HepG2 (cell line): ENCODE measurements around the gene FCER1G. TPM values are rescaled to one million over a fixed set of nuclear protein-coding genes. Genes with fewer than 3 reads are reported as not detected.

Experiments used
- ATAC-seq: fragments of 200-7000 bp; cut with Tn5 transposase; 3 replicates; pipeline ENCODE4 v1.9.1; 2020; ENCODE audit warnings: mild to moderate bottlenecking, moderate library complexity
- BruUV-seq: library from RNA; stranded (reverse); fragments of 400-500 nt; replicated peaks from 2 replicates; lab custom pipeline; 2021; lab: Mats Ljungman, UMichigan
- CTCF ChIA-PET: fragments of 300-600 bp; formaldehyde crosslinking; extraction: SDS; loops from one replicate; lab custom pipeline; 2021; ENCODE audit warnings: low total read pairs, inconsistent platforms, low intra/inter-chr PET ratio; lab: Yijun Ruan, JAX
- POLR2A ChIA-PET: fragments of 350-600 bp; sonication (Branson Sonifier 250); formaldehyde crosslinking; loops from one replicate; lab custom pipeline; 2020; ENCODE audit warnings: antibody characterized with exemption, inconsistent platforms; lab: Yijun Ruan, JAX
- DNase-seq: peaks from one replicate; pipeline ENCODE4 v3.0.0-alpha.2; 2015; ENCODE audit warnings: low spot score
- FAIRE-seq: peaks from 3 replicates; lab custom pipeline; 2011; peaks lifted over from hg19 to GRCh38; lab: Jason Lieb, UNC
- H2AFZ ChIP-seq: one replicate; pipeline ENCODE4 v1.6.1; 2011; ENCODE audit warnings: low read length, inconsistent platforms
- H3K27ac ChIP-seq: fragments of 300-600 bp; 3 replicates; pipeline ENCODE4 v1.8.0; 2011; ENCODE audit warnings: mixed run types, mild to moderate bottlenecking, mixed read lengths, low read length, inconsistent platforms; ENCODE audit not compliant: insufficient read depth; ENCODE audit errors: extremely low read length
- H3K27me3 ChIP-seq, 2 experiments: fragments of 200-600 bp in 1 of 2; 2 replicates in 1 of 2; 3 replicates in 1 of 2; pipeline versions ENCODE4 v1.6.0 to v1.8.0; 2011; ENCODE audit warnings: low read length in 2 of 2, mild to moderate bottlenecking in 2 of 2, moderate library complexity in 2 of 2, inconsistent platforms in 1 of 2; ENCODE audit not compliant: insufficient read depth in 2 of 2, control insufficient read depth in 1 of 2
- H3K36me3 ChIP-seq, 2 experiments: fragments of 200-600 bp in 1 of 2; replicated peaks in 1 of 2; 2 replicates in 1 of 2; 3 replicates in 1 of 2; pipeline versions ENCODE4 v1.5.1 to v1.8.0; 2011; ENCODE audit warnings: low read length in 2 of 2, inconsistent platforms in 1 of 2; ENCODE audit not compliant: insufficient read depth in 2 of 2, control insufficient read depth in 1 of 2
- H3K4me1 ChIP-seq: 2 replicates; pipeline ENCODE4 v1.5.1; 2012; ENCODE audit warnings: low read length, inconsistent platforms; ENCODE audit not compliant: insufficient read depth
- H3K4me2 ChIP-seq: 2 replicates; pipeline ENCODE4 v1.6.0; 2011; ENCODE audit warnings: low read depth, low read length, inconsistent platforms
- H3K4me3 ChIP-seq, 3 experiments: fragments of 200-600 bp in 1 of 3; sonication (generic), shearing (Covaris generic) in 1 of 3; replicated peaks in 1 of 3; 2 replicates each; pipeline ENCODE4 v1.5.1; 2011 to 2016; ENCODE audit warnings: low read length in 3 of 3, inconsistent platforms in 2 of 3, low read depth in 2 of 3, mild to moderate bottlenecking in 2 of 3, control low read depth in 1 of 3, mixed read lengths in 1 of 3; ENCODE audit not compliant: insufficient read depth in 1 of 3
- H3K79me2 ChIP-seq: one replicate; pipeline ENCODE4 v1.6.1; 2011; ENCODE audit warnings: low read length, inconsistent platforms; ENCODE audit not compliant: insufficient read depth
- H3K9ac ChIP-seq: 2 replicates; pipeline ENCODE4 v1.6.0; 2011; ENCODE audit warnings: mild to moderate bottlenecking, low read depth, low read length, inconsistent platforms; ENCODE audit not compliant: insufficient read depth
- H3K9me3 ChIP-seq: 2 replicates; pipeline ENCODE4 v1.5.1; 2012; ENCODE audit warnings: mild to moderate bottlenecking, low read length
- H4K20me1 ChIP-seq: 2 replicates; pipeline ENCODE4 v1.6.0; 2011; ENCODE audit warnings: inconsistent platforms, mild to moderate bottlenecking, low read length, moderate library complexity; ENCODE audit not compliant: insufficient read depth
- HIVEP1 ChIP-seq: sonication (generic); formaldehyde crosslinking; IDR thresholded peaks from 2 replicates; pipeline ENCODE4 v1.4.0; 2020; ENCODE audit warnings: mild to moderate bottlenecking, missing genetic modification reagents
- WGBS: methylation state at CpG from one replicate; pipeline ENCODE4 v1.1.6; 2017; ENCODE audit warnings: low lambda C conversion rate; 5-methylcytosine and 5-hydroxymethylcytosine counted together
- in situ Hi-C: cut with HindIII; loops from 2 replicates; pipeline ENCODE4 v1.10.0; 2017; ENCODE audit warnings: low pct_unique_long_range_greater_than_20kb; ENCODE audit not compliant: extremely low pct_ligation_motif_present
- intact Hi-C: fragments of 100-400 bp; cut with micrococcal nuclease; formaldehyde crosslinking; loops from one replicate; pipeline ENCODE4 v1.10.0; 2022; ENCODE audit not compliant: unreplicated experiment
- microRNA-seq: library from miRNA; unstranded; fragments of <30 nt; microRNA quantifications from one replicate; pipeline ENCODE4, GENCODE V29; 2020
- polyA plus RNA-seq, 8 experiments: library from polyadenylated mRNA; depleted of rRNA in 3 of 8; stranded (reverse) in 7 of 8; unstranded in 1 of 8; fragments of >200 nt; fragmentation: Illumina TruSeq in 4 of 8; extraction: Trizol in 4 of 8; gene quantifications; 2 replicates each; pipeline versions ENCODE4 v1.2.1 to v1.2.3, GENCODE V29; 2011 to 2016; ENCODE audit warnings: low read depth in 4 of 8, missing spikeins in 1 of 8, mixed read lengths in 1 of 8; ENCODE audit not compliant: insufficient read depth in 1 of 8
- total RNA-seq, 5 experiments: library from RNA; depleted of rRNA; stranded (reverse); fragments of >200 nt; fragmentation: Illumina TruSeq; extraction: Trizol; gene quantifications; 2 replicates each; pipeline ENCODE4 v1.2.3, GENCODE V29; 2016; ENCODE audit warnings: low read depth in 1 of 5
- TF ChIP-seq, protein P1 (sequence below): sonication (generic); formaldehyde crosslinking; conservative IDR thresholded peaks from 2 replicates; pipeline ENCODE4 v1.8.0; 2022; ENCODE audit warnings: low read depth, missing genetic modification reagents
- TF ChIP-seq, protein P2 (sequence below): sonication (generic); formaldehyde crosslinking; IDR thresholded peaks from 2 replicates; pipeline ENCODE4 v1.4.0; 2020; ENCODE audit warnings: missing genetic modification reagents

FCER1G gene
- total and polyA plus RNA-seq, 2 of the 13 experiments (the other 11 are each of a cell fraction or from before 2014, with no cell fraction given): 1.3 to 6.4 TPM

DNA sequence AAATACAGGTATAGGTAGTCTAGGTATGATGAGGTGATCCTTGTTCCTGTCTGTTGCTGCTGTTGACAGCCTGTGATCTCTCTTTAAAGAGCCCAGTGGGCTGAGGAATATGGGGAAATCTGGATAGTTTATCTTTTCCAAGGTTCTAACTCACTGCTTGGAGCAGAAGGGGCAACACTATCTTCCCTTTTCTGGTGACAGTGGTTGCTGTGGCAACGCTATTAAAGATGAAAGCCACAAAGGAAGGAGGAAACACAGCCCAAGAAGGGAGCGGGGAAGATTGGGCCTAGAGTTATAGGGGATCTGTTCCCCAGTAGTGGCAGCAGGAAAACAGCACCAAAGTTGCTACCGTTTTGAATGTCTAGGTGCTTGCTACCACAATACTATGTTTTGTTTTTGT is 52.2 kb downstream of the FCER1G start:
- WGBS: 52% methylated on average over 3 of the region's 3 CpGs
- DNase-seq (no peak), ATAC-seq (no peak), FAIRE-seq (no peak)
- Histone ChIP-seq H3K36me3 (no peaks in the 10 kb centered on the region), H3K4me1 (no peaks in the 10 kb centered on the region), H3K4me3 (no peak overlapping the region), H3K27ac (no peak overlapping the region), H3K9ac (no peak overlapping the region), H3K27me3 (no peaks in the 10 kb centered on the region; a peak in 1 of 5 replicates), H3K9me3 (no peaks in the 10 kb centered on the region), H4K20me1 (no peaks in the 10 kb centered on the region), H3K79me2 (no peaks in the 10 kb centered on the region), H2AFZ (no peak overlapping the region), H3K4me2 (no peak overlapping the region)
- intact Hi-C loops (no loop called here), in situ Hi-C loops (no loop called here)
- POLR2A ChIA-PET: no interaction called here
- BruUV-seq: no TSS peak
- CTCF ChIA-PET: no interaction called here
- TF ChIP-seq, protein P1, sequence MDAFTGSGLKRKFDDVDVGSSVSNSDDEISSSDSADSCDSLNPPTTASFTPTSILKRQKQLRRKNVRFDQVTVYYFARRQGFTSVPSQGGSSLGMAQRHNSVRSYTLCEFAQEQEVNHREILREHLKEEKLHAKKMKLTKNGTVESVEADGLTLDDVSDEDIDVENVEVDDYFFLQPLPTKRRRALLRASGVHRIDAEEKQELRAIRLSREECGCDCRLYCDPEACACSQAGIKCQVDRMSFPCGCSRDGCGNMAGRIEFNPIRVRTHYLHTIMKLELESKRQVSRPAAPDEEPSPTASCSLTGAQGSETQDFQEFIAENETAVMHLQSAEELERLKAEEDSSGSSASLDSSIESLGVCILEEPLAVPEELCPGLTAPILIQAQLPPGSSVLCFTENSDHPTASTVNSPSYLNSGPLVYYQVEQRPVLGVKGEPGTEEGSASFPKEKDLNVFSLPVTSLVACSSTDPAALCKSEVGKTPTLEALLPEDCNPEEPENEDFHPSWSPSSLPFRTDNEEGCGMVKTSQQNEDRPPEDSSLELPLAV (CRISPR knock-in tag): no peak
- TF ChIP-seq, protein P2, sequence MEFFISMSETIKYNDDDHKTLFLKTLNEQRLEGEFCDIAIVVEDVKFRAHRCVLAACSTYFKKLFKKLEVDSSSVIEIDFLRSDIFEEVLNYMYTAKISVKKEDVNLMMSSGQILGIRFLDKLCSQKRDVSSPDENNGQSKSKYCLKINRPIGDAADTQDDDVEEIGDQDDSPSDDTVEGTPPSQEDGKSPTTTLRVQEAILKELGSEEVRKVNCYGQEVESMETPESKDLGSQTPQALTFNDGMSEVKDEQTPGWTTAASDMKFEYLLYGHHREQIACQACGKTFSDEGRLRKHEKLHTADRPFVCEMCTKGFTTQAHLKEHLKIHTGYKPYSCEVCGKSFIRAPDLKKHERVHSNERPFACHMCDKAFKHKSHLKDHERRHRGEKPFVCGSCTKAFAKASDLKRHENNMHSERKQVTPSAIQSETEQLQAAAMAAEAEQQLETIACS (CRISPR knock-in tag): no peak
- TF ChIP-seq HIVEP1: no peak

Small RNA genes lying within 50 kb of the gene (microRNA-seq; reads per million reads assigned to microRNA genes)
- gene MIR5187: 1.4 reads per million

Other genes starting within 250 kb of the FCER1G start
- 41.4 and 95.8 TPM in 2 replicates for gene F11R, start 194.1 kb upstream of the FCER1G start, total RNA-seq (2016; rRNA removed; fragmentation: Illumina TruSeq; extraction: Trizol)
- gene F11R, start 194.1 kb upstream of the FCER1G start, polyA plus RNA-seq (2011; rRNA removed): 105 and 145 TPM in 2 replicates
- gene TSTD1, start 176.3 kb upstream of the FCER1G start, total RNA-seq (2016; rRNA removed; fragmentation: Illumina TruSeq; extraction: Trizol): 0.31 TPM in 1 of 2 replicates, not detected in the other
- 0.15 TPM in 1 of 2 replicates, not detected in the other for gene TSTD1, start 176.3 kb upstream of the FCER1G start, polyA plus RNA-seq (2011; rRNA removed)
- 32.2 and 39.4 TPM in 2 replicates for gene USF1, start 169.3 kb upstream of the FCER1G start, total RNA-seq (2016; rRNA removed; fragmentation: Illumina TruSeq; extraction: Trizol)
- 26.9 and 40.0 TPM in 2 replicates for gene USF1, start 169.3 kb upstream of the FCER1G start, polyA plus RNA-seq (2011; rRNA removed)
- 0.20 TPM in 1 of 2 replicates, not detected in the other for gene ARHGAP30, start 145.4 kb upstream of the FCER1G start, total RNA-seq (2016; rRNA removed; fragmentation: Illumina TruSeq; extraction: Trizol)
- gene ARHGAP30, start 145.4 kb upstream of the FCER1G start, polyA plus RNA-seq (2011; rRNA removed): 0.13 and 0.17 TPM in 2 replicates
- gene NECTIN4, start 125.7 kb upstream of the FCER1G start, total RNA-seq (2016; rRNA removed; fragmentation: Illumina TruSeq; extraction: Trizol): 12.3 and 12.4 TPM in 2 replicates
- 5.9 and 9.2 TPM in 2 replicates for gene NECTIN4, start 125.7 kb upstream of the FCER1G start, polyA plus RNA-seq (2011; rRNA removed)
- 2.9 and 4.0 TPM in 2 replicates for gene KLHDC9, start 116.9 kb upstream of the FCER1G start, total RNA-seq (2016; rRNA removed; fragmentation: Illumina TruSeq; extraction: Trizol)
- 2.6 and 2.9 TPM in 2 replicates for gene KLHDC9, start 116.9 kb upstream of the FCER1G start, polyA plus RNA-seq (2011; rRNA removed)
- 63.6 and 90.3 TPM in 2 replicates for gene PFDN2, start 97.3 kb upstream of the FCER1G start, total RNA-seq (2016; rRNA removed; fragmentation: Illumina TruSeq; extraction: Trizol)
- 51.0 and 62.6 TPM in 2 replicates for gene PFDN2, start 97.3 kb upstream of the FCER1G start, polyA plus RNA-seq (2011; rRNA removed)
- gene NIT1, start 97.2 kb upstream of the FCER1G start, total RNA-seq (2016; rRNA removed; fragmentation: Illumina TruSeq; extraction: Trizol): 30.0 and 31.0 TPM in 2 replicates
- gene NIT1, start 97.2 kb upstream of the FCER1G start, polyA plus RNA-seq (2011; rRNA removed): 22.7 and 29.2 TPM in 2 replicates
- 12.6 and 14.0 TPM in 2 replicates for gene DEDD, start 82.6 kb upstream of the FCER1G start, total RNA-seq (2016; rRNA removed; fragmentation: Illumina TruSeq; extraction: Trizol)
- gene DEDD, start 82.6 kb upstream of the FCER1G start, polyA plus RNA-seq (2011; rRNA removed): 27.8 and 31.2 TPM in 2 replicates
- 72.8 and 96.5 TPM in 2 replicates for gene UFC1, start 61.3 kb upstream of the FCER1G start, total RNA-seq (2016; rRNA removed; fragmentation: Illumina TruSeq; extraction: Trizol)
- gene UFC1, start 61.3 kb upstream of the FCER1G start, polyA plus RNA-seq (2011; rRNA removed): 70.1 and 85.2 TPM in 2 replicates
- gene USP21, start 55.8 kb upstream of the FCER1G start, total RNA-seq (2016; rRNA removed; fragmentation: Illumina TruSeq; extraction: Trizol): 7.4 and 10.1 TPM in 2 replicates
- gene USP21, start 55.8 kb upstream of the FCER1G start, polyA plus RNA-seq (2011; rRNA removed): 31.0 and 33.1 TPM in 2 replicates
- gene PPOX, start 48.9 kb upstream of the FCER1G start, total RNA-seq (2016; rRNA removed; fragmentation: Illumina TruSeq; extraction: Trizol): 13.0 and 15.5 TPM in 2 replicates
- gene PPOX, start 48.9 kb upstream of the FCER1G start, polyA plus RNA-seq (2011; rRNA removed): 25.2 and 27.7 TPM in 2 replicates
- gene B4GALT3, start 37.8 kb upstream of the FCER1G start, total RNA-seq (2016; rRNA removed; fragmentation: Illumina TruSeq; extraction: Trizol): 26.7 and 35.6 TPM in 2 replicates
- 40.4 and 45.0 TPM in 2 replicates for gene B4GALT3, start 37.8 kb upstream of the FCER1G start, polyA plus RNA-seq (2011; rRNA removed)
- 0.73 and 1.7 TPM in 2 replicates for gene ADAMTS4, start 16.2 kb upstream of the FCER1G start, total RNA-seq (2016; rRNA removed; fragmentation: Illumina TruSeq; extraction: Trizol)
- 0.51 and 0.56 TPM in 2 replicates for gene ADAMTS4, start 16.2 kb upstream of the FCER1G start, polyA plus RNA-seq (2011; rRNA removed)
- 118 and 129 TPM in 2 replicates for gene NDUFS2, start 12.9 kb upstream of the FCER1G start, total RNA-seq (2016; rRNA removed; fragmentation: Illumina TruSeq; extraction: Trizol)
- 70.1 and 89.9 TPM in 2 replicates for gene NDUFS2, start 12.9 kb upstream of the FCER1G start, polyA plus RNA-seq (2011; rRNA removed)
- 4,370 and 6,293 TPM in 2 replicates for gene APOA2, start 8.3 kb downstream of the FCER1G start, total RNA-seq (2016; rRNA removed; fragmentation: Illumina TruSeq; extraction: Trizol)
- gene APOA2, start 8.3 kb downstream of the FCER1G start, polyA plus RNA-seq (2011; rRNA removed): 18,293 and 18,774 TPM in 2 replicates
- 26.2 and 29.1 TPM in 2 replicates for gene TOMM40L, start 10.8 kb downstream of the FCER1G start, total RNA-seq (2016; rRNA removed; fragmentation: Illumina TruSeq; extraction: Trizol)
- 14.1 and 16.9 TPM in 2 replicates for gene TOMM40L, start 10.8 kb downstream of the FCER1G start, polyA plus RNA-seq (2011; rRNA removed)
- 0.60 and 0.95 TPM in 2 replicates for gene NR1I3, start 22.9 kb downstream of the FCER1G start, total RNA-seq (2016; rRNA removed; fragmentation: Illumina TruSeq; extraction: Trizol)
- gene NR1I3, start 22.9 kb downstream of the FCER1G start, polyA plus RNA-seq (2011; rRNA removed): 0.56 and 0.62 TPM in 2 replicates
- not detected in 2 replicates for gene PCP4L1, start 43.5 kb downstream of the FCER1G start, total RNA-seq (2016; rRNA removed; fragmentation: Illumina TruSeq; extraction: Trizol)
- gene PCP4L1, start 43.5 kb downstream of the FCER1G start, polyA plus RNA-seq (2011; rRNA removed): 0.28 and 0.59 TPM in 2 replicates
- 7.3 and 18.3 TPM in 2 replicates for gene MPZ, start 94.7 kb downstream of the FCER1G start, total RNA-seq (2016; rRNA removed; fragmentation: Illumina TruSeq; extraction: Trizol)
- 24.6 and 26.7 TPM in 2 replicates for gene MPZ, start 94.7 kb downstream of the FCER1G start, polyA plus RNA-seq (2011; rRNA removed)
- gene SDHC, start 99.1 kb downstream of the FCER1G start, total RNA-seq (2016; rRNA removed; fragmentation: Illumina TruSeq; extraction: Trizol): 27.1 and 85.0 TPM in 2 replicates
- gene SDHC, start 99.1 kb downstream of the FCER1G start, polyA plus RNA-seq (2011; rRNA removed): 199 and 229 TPM in 2 replicates
- gene CFAP126, start 152.6 kb downstream of the FCER1G start, total RNA-seq (2016; rRNA removed; fragmentation: Illumina TruSeq; extraction: Trizol): not detected in 2 replicates
- gene CFAP126, start 152.6 kb downstream of the FCER1G start, polyA plus RNA-seq (2011; rRNA removed): not detected in 2 replicates